T-helper 17 cell (primary cell): ENCODE data around the gene DUS1L. TPM values are rescaled to one million over a fixed set of nuclear protein-coding genes. Genes with fewer than 3 reads are reported as not detected.

Experiments used
- ATAC-seq: fragments of 150-1000 bp; cut with Tn5 transposase; 2 replicates; pipeline ENCODE4 v1.10.0; 2021; ENCODE audit warnings: mild to moderate bottlenecking, moderate library complexity
- DNase-seq, 3 donors: peaks; one replicate each; pipeline versions ENCODE4 v3.0.0 to v3.0.0-alpha.2; 2020 to 2021
- H3K9me3 ChIP-seq: one replicate; pipeline ENCODE4 v1.7.0; 2013; ENCODE audit warnings: low read length, mild to moderate bottlenecking; ENCODE audit not compliant: control insufficient read depth, poor library complexity, severe bottlenecking
- H3K27ac Mint-ChIP-seq: one replicate; pipeline ENCODE4 v1.8.0; 2022; ENCODE audit warnings: mild to moderate bottlenecking, moderate library complexity, mixed read lengths
- H3K27me3 Mint-ChIP-seq: one replicate; pipeline ENCODE4 v1.8.0; 2022; ENCODE audit warnings: mixed read lengths
- H3K36me3 Mint-ChIP-seq: one replicate; pipeline ENCODE4 v1.8.0; 2022; ENCODE audit warnings: low read depth, mixed read lengths
- H3K4me1 Mint-ChIP-seq: one replicate; pipeline ENCODE4 v1.8.0; 2022; ENCODE audit warnings: mild to moderate bottlenecking, mixed read lengths
- H3K4me3 Mint-ChIP-seq: one replicate; pipeline ENCODE4 v1.8.0; 2022; ENCODE audit warnings: mild to moderate bottlenecking, moderate library complexity, mixed read lengths
- total RNA-seq, 4 donors: library from RNA in 2 of 4; stranded (reverse) in 2 of 4; gene quantifications; one replicate each; pipeline ENCODE4 v1.2.3 and lab custom pipeline; 2022 to 2026

The DUS1L gene
- total RNA-seq, 2 donors from 2014 or later: 130 to 131 TPM

GRCh38 chr17:82018989-82019689, 46.5 kb downstream of the DUS1L start:
- H3K9me3 ChIP-seq: no peaks in the 10 kb centered on the region
- no peak for DNase-seq
- Mint-ChIP-seq H3K36me3 (no peaks in the 10 kb centered on the region), H3K4me1 (peaks cover 16% of the 10 kb centered on the region), H3K27ac (no peak overlapping the region), H3K4me3 (no peak overlapping the region), H3K27me3 (no peaks in the 10 kb centered on the region)
- no peak for ATAC-seq

GRCh38 chr17:82018152-82018988, 47.2 kb downstream of the DUS1L start:
- Mint-ChIP-seq H3K4me3 (no peak overlapping the region), H3K4me1 (peaks cover 12% of the 10 kb centered on the region), H3K27ac (no peak overlapping the region), H3K27me3 (no peaks in the 10 kb centered on the region), H3K36me3 (no peaks in the 10 kb centered on the region)
- no peak for ATAC-seq
- DNase-seq: no peak
- H3K9me3 ChIP-seq: no peaks in the 10 kb centered on the region

GRCh38 chr17:82017612-82018151, 47.9 kb downstream of the DUS1L start:
- Mint-ChIP-seq H3K36me3 (no peaks in the 10 kb centered on the region), H3K27ac (peak overlapping the region; percentile 51), H3K4me1 (peaks cover 12% of the 10 kb centered on the region), H3K4me3 (no peak overlapping the region), H3K27me3 (no peaks in the 10 kb centered on the region)
- DNase-seq: no peak
- H3K9me3 ChIP-seq: no peaks in the 10 kb centered on the region
- ATAC-seq: no peak

GRCh38 chr17:82016875-82017459, 48.6 kb downstream of the DUS1L start:
- Mint-ChIP-seq H3K36me3 (no peaks in the 10 kb centered on the region), H3K4me3 (no peak overlapping the region), H3K4me1 (peaks cover 12% of the 10 kb centered on the region), H3K27ac (peak overlapping the region; percentile 51), H3K27me3 (no peaks in the 10 kb centered on the region)
- H3K9me3 ChIP-seq: no peaks in the 10 kb centered on the region
- DNase-seq: no peak
- ATAC-seq: no peak

GRCh38 chr17:82016061-82016874, 49.3 kb downstream of the DUS1L start:
- no peak overlapping the region for H3K27ac Mint-ChIP-seq
- no peak for DNase-seq
- H3K36me3 Mint-ChIP-seq: no peaks in the 10 kb centered on the region
- no peaks in the 10 kb centered on the region for H3K9me3 ChIP-seq
- H3K27me3 Mint-ChIP-seq: no peaks in the 10 kb centered on the region
- peaks cover 5% of the 10 kb centered on the region for H3K4me1 Mint-ChIP-seq
- no peak for ATAC-seq
- H3K4me3 Mint-ChIP-seq: no peak overlapping the region

- Mint-ChIP-seq H3K27ac (no peak overlapping the region), H3K4me1 (peaks cover 2% of the 10 kb centered on the region), H3K27me3 (no peaks in the 10 kb centered on the region), H3K4me3 (no peak overlapping the region), H3K36me3 (no peaks in the 10 kb centered on the region)
- H3K9me3 ChIP-seq: no peaks in the 10 kb centered on the region
- DNase-seq: no peak
- ATAC-seq: no peak
Measured at GRCh38 chr17:82015311-82015971, 50.2 kb downstream of the DUS1L start.

- Mint-ChIP-seq H3K4me3 (no peak overlapping the region), H3K4me1 (no peaks in the 10 kb centered on the region), H3K36me3 (no peaks in the 10 kb centered on the region), H3K27ac (no peak overlapping the region), H3K27me3 (no peaks in the 10 kb centered on the region)
- no peaks in the 10 kb centered on the region for H3K9me3 ChIP-seq
- no peak for ATAC-seq
- DNase-seq: no peak
Measured at GRCh38 chr17:82014971-82015310, 50.7 kb downstream of the DUS1L start.

- ATAC-seq (peak; percentile 30), DNase-seq (no peak)
- Mint-ChIP-seq H3K36me3 (no peaks in the 10 kb centered on the region), H3K27me3 (no peaks in the 10 kb centered on the region), H3K27ac (no peak overlapping the region), H3K4me1 (no peaks in the 10 kb centered on the region), H3K4me3 (no peak overlapping the region)
- no peaks in the 10 kb centered on the region for H3K9me3 ChIP-seq
Measured at GRCh38 chr17:82014432-82014831, 51.2 kb downstream of the DUS1L start.

- Mint-ChIP-seq H3K4me1 (no peaks in the 10 kb centered on the region), H3K27me3 (no peaks in the 10 kb centered on the region), H3K36me3 (no peaks in the 10 kb centered on the region), H3K4me3 (no peak overlapping the region), H3K27ac (no peak overlapping the region)
- no peak for DNase-seq
- no peaks in the 10 kb centered on the region for H3K9me3 ChIP-seq
- ATAC-seq: no peak
Measured at GRCh38 chr17:82013772-82014321, 51.8 kb downstream of the DUS1L start.

- H3K27me3 Mint-ChIP-seq: no peaks in the 10 kb centered on the region
- H3K4me3 Mint-ChIP-seq: no peak overlapping the region
- H3K36me3 Mint-ChIP-seq: no peaks in the 10 kb centered on the region
- H3K27ac Mint-ChIP-seq: no peak overlapping the region
- no peaks in the 10 kb centered on the region for H3K4me1 Mint-ChIP-seq
- no peaks in the 10 kb centered on the region for H3K9me3 ChIP-seq
- no peak for DNase-seq
- no peak for ATAC-seq
Measured at GRCh38 chr17:82013341-82013740, 52.3 kb downstream of the DUS1L start.

GRCh38 chr17:82012640-82013295, 52.8 kb downstream of the DUS1L start:
- Mint-ChIP-seq H3K36me3 (no peaks in the 10 kb centered on the region), H3K4me1 (no peaks in the 10 kb centered on the region), H3K4me3 (no peak overlapping the region), H3K27ac (no peak overlapping the region), H3K27me3 (no peaks in the 10 kb centered on the region)
- no peaks in the 10 kb centered on the region for H3K9me3 ChIP-seq
- DNase-seq (no peak), ATAC-seq (no peak)

GRCh38 chr17:82012261-82012639, 53.4 kb downstream of the DUS1L start:
- no peaks in the 10 kb centered on the region for H3K27me3 Mint-ChIP-seq
- no peaks in the 10 kb centered on the region for H3K36me3 Mint-ChIP-seq
- no peaks in the 10 kb centered on the region for H3K4me1 Mint-ChIP-seq
- DNase-seq: no peak
- no peaks in the 10 kb centered on the region for H3K9me3 ChIP-seq
- no peak for ATAC-seq
- no peak overlapping the region for H3K27ac Mint-ChIP-seq
- H3K4me3 Mint-ChIP-seq: no peak overlapping the region
